ENCODE measurements around the gene KCNIP1. TPM values are rescaled to one million over a fixed set of nuclear protein-coding genes. Genes with fewer than 3 reads are reported as not detected.

The KCNIP1 gene
- total RNA-seq, 1 donor from 2014 or later, result not detected

GRCh38 chr5:170552621-170553115 lies 48.8 kb downstream of the KCNIP1 start:
- Mint-ChIP-seq H3K9me3 (no peaks in the 10 kb centered on the region), H3K36me3 (ENCODE audit: low read depth) (no peaks in the 10 kb centered on the region), H3K4me1 (ENCODE audit: low read depth) (no peaks in the 10 kb centered on the region), H3K27ac (no peak overlapping the region), H3K4me3 (ENCODE audit: low read depth) (no peak overlapping the region), H3K27me3 (ENCODE audit: low read depth) (peaks cover 11% of the 10 kb centered on the region)
- intact Hi-C loops (cut with micrococcal nuclease), result no loop called here
- DNase-seq (ENCODE audit: low spot score), result no peak

- no peaks in the 10 kb centered on the region for H3K4me1 Mint-ChIP-seq (ENCODE audit: low read depth)
- no peaks in the 10 kb centered on the region for H3K36me3 Mint-ChIP-seq (ENCODE audit: low read depth)
- H3K4me3 Mint-ChIP-seq (ENCODE audit: low read depth), result no peak overlapping the region
- no peak overlapping the region for H3K27ac Mint-ChIP-seq
- no peaks in the 10 kb centered on the region for H3K9me3 Mint-ChIP-seq
- H3K27me3 Mint-ChIP-seq (ENCODE audit: low read depth), result peaks cover 11% of the 10 kb centered on the region
- no peak for DNase-seq (ENCODE audit: low spot score)
- intact Hi-C loops (cut with micrococcal nuclease), result no loop called here
Measured at GRCh38 chr5:170553218-170553617, 49.4 kb downstream of the KCNIP1 start.

GRCh38 chr5:170554521-170555267 lies 50.9 kb downstream of the KCNIP1 start:
- no peaks in the 10 kb centered on the region for H3K4me1 Mint-ChIP-seq (ENCODE audit: low read depth)
- intact Hi-C loops (cut with micrococcal nuclease), result no loop called here
- no peak overlapping the region for H3K4me3 Mint-ChIP-seq (ENCODE audit: low read depth)
- no peaks in the 10 kb centered on the region for H3K36me3 Mint-ChIP-seq (ENCODE audit: low read depth)
- no peaks in the 10 kb centered on the region for H3K9me3 Mint-ChIP-seq
- H3K27me3 Mint-ChIP-seq (ENCODE audit: low read depth), result peaks cover 19% of the 10 kb centered on the region
- no peak overlapping the region for H3K27ac Mint-ChIP-seq
- DNase-seq (ENCODE audit: low spot score), result no peak

- Mint-ChIP-seq H3K9me3 (no peaks in the 10 kb centered on the region), H3K4me1 (ENCODE audit: low read depth) (no peaks in the 10 kb centered on the region)
- no peak for DNase-seq (ENCODE audit: low spot score)
Measured at GRCh38 chr5:170557314-170557713, 53.5 kb downstream of the KCNIP1 start.

GRCh38 chr5:170559296-170559695 lies 55.5 kb downstream of the KCNIP1 start:
- H3K4me3 Mint-ChIP-seq (ENCODE audit: low read depth), result no peak overlapping the region

More at GRCh38 chr5:170557314-170557713, 53.5 kb downstream of the KCNIP1 start:
- H3K27me3 Mint-ChIP-seq (ENCODE audit: low read depth), result peaks cover 25% of the 10 kb centered on the region
- H3K4me3 Mint-ChIP-seq (ENCODE audit: low read depth), result no peak overlapping the region
- intact Hi-C loops (cut with micrococcal nuclease), result no loop called here
- no peaks in the 10 kb centered on the region for H3K36me3 Mint-ChIP-seq (ENCODE audit: low read depth)
- no peak overlapping the region for H3K27ac Mint-ChIP-seq

GRCh38 chr5:170560938-170561337 lies 57.1 kb downstream of the KCNIP1 start:
- no peak overlapping the region for H3K27ac Mint-ChIP-seq
- intact Hi-C loops (cut with micrococcal nuclease), result no loop called here
- peaks cover 29% of the 10 kb centered on the region for H3K27me3 Mint-ChIP-seq (ENCODE audit: low read depth)
- H3K4me1 Mint-ChIP-seq (ENCODE audit: low read depth), result no peaks in the 10 kb centered on the region
- H3K4me3 Mint-ChIP-seq (ENCODE audit: low read depth), result no peak overlapping the region
- DNase-seq (ENCODE audit: low spot score), result no peak
- H3K9me3 Mint-ChIP-seq, result no peaks in the 10 kb centered on the region
- H3K36me3 Mint-ChIP-seq (ENCODE audit: low read depth), result no peaks in the 10 kb centered on the region

More at GRCh38 chr5:170559296-170559695, 55.5 kb downstream of the KCNIP1 start:
- peaks cover 20% of the 10 kb centered on the region for H3K27me3 Mint-ChIP-seq (ENCODE audit: low read depth)
- DNase-seq (ENCODE audit: low spot score), result no peak
- H3K4me1 Mint-ChIP-seq (ENCODE audit: low read depth), result no peaks in the 10 kb centered on the region
- H3K27ac Mint-ChIP-seq, result no peak overlapping the region
- H3K9me3 Mint-ChIP-seq, result no peaks in the 10 kb centered on the region
- H3K36me3 Mint-ChIP-seq (ENCODE audit: low read depth), result no peaks in the 10 kb centered on the region
- intact Hi-C loops (cut with micrococcal nuclease), result no loop called here

- intact Hi-C loops (cut with micrococcal nuclease), result no loop called here
- H3K4me1 Mint-ChIP-seq (ENCODE audit: low read depth), result no peaks in the 10 kb centered on the region
- H3K27ac Mint-ChIP-seq, result no peak overlapping the region
- no peak overlapping the region for H3K4me3 Mint-ChIP-seq (ENCODE audit: low read depth)
- H3K27me3 Mint-ChIP-seq (ENCODE audit: low read depth), result peaks cover 36% of the 10 kb centered on the region
- no peak for DNase-seq (ENCODE audit: low spot score)
- H3K36me3 Mint-ChIP-seq (ENCODE audit: low read depth), result no peaks in the 10 kb centered on the region
- H3K9me3 Mint-ChIP-seq, result no peaks in the 10 kb centered on the region
Measured at GRCh38 chr5:170562166-170562874, 58.5 kb downstream of the KCNIP1 start.

GRCh38 chr5:170562875-170563228 lies 59.0 kb downstream of the KCNIP1 start:
- peaks cover 35% of the 10 kb centered on the region for H3K27me3 Mint-ChIP-seq (ENCODE audit: low read depth)
- no peak overlapping the region for H3K27ac Mint-ChIP-seq
- no peaks in the 10 kb centered on the region for H3K9me3 Mint-ChIP-seq
- H3K4me1 Mint-ChIP-seq (ENCODE audit: low read depth), result no peaks in the 10 kb centered on the region
- DNase-seq (ENCODE audit: low spot score), result no peak
- H3K36me3 Mint-ChIP-seq (ENCODE audit: low read depth), result no peaks in the 10 kb centered on the region
- intact Hi-C loops (cut with micrococcal nuclease), result no loop called here
- no peak overlapping the region for H3K4me3 Mint-ChIP-seq (ENCODE audit: low read depth)

- Mint-ChIP-seq H3K9me3 (no peaks in the 10 kb centered on the region), H3K4me1 (ENCODE audit: low read depth) (no peaks in the 10 kb centered on the region), H3K4me3 (ENCODE audit: low read depth) (no peak overlapping the region), H3K27me3 (ENCODE audit: low read depth) (peaks cover 33% of the 10 kb centered on the region), H3K36me3 (ENCODE audit: low read depth) (no peaks in the 10 kb centered on the region), H3K27ac (no peak overlapping the region)
- intact Hi-C loops (cut with micrococcal nuclease), result no loop called here
- DNase-seq (ENCODE audit: low spot score), result no peak
Measured at GRCh38 chr5:170563824-170564567, 60.2 kb downstream of the KCNIP1 start.

GRCh38 chr5:170565072-170565471 lies 61.3 kb downstream of the KCNIP1 start:
- Mint-ChIP-seq H3K9me3 (no peaks in the 10 kb centered on the region), H3K27me3 (ENCODE audit: low read depth) (peaks cover 32% of the 10 kb centered on the region), H3K4me3 (ENCODE audit: low read depth) (no peak overlapping the region), H3K27ac (no peak overlapping the region), H3K36me3 (ENCODE audit: low read depth) (no peaks in the 10 kb centered on the region), H3K4me1 (ENCODE audit: low read depth) (no peaks in the 10 kb centered on the region)
- intact Hi-C loops (cut with micrococcal nuclease), result no loop called here
- DNase-seq (ENCODE audit: low spot score), result no peak

GRCh38 chr5:170569101-170569500 lies 65.3 kb downstream of the KCNIP1 start:
- no peak overlapping the region for H3K27ac Mint-ChIP-seq
- peaks cover 52% of the 10 kb centered on the region for H3K27me3 Mint-ChIP-seq (ENCODE audit: low read depth)
- H3K9me3 Mint-ChIP-seq, result no peaks in the 10 kb centered on the region
- no peak for DNase-seq (ENCODE audit: low spot score)
- H3K4me3 Mint-ChIP-seq (ENCODE audit: low read depth), result no peak overlapping the region
- H3K36me3 Mint-ChIP-seq (ENCODE audit: low read depth), result no peaks in the 10 kb centered on the region
- intact Hi-C loops (cut with micrococcal nuclease), result no loop called here
- H3K4me1 Mint-ChIP-seq (ENCODE audit: low read depth), result peaks cover 14% of the 10 kb centered on the region

GRCh38 chr5:170570476-170570875 lies 66.7 kb downstream of the KCNIP1 start:
- Mint-ChIP-seq H3K4me3 (ENCODE audit: low read depth) (no peak overlapping the region), H3K9me3 (no peaks in the 10 kb centered on the region), H3K27ac (no peak overlapping the region), H3K4me1 (ENCODE audit: low read depth) (peaks cover 14% of the 10 kb centered on the region), H3K36me3 (ENCODE audit: low read depth) (no peaks in the 10 kb centered on the region), H3K27me3 (ENCODE audit: low read depth) (peaks cover 51% of the 10 kb centered on the region)
- no peak for DNase-seq (ENCODE audit: low spot score)
- intact Hi-C loops (cut with micrococcal nuclease), result no loop called here
